Keratinocyte (primary cell): ENCODE data around the gene SPTBN2. TPM values are rescaled to one million over a fixed set of nuclear protein-coding genes. Genes with fewer than 3 reads are reported as not detected.

ENCODE experiments used
- DNase-seq: peaks from one replicate; pipeline ENCODE4 v3.0.0-alpha.2; 2011; ENCODE audit warnings: low read depth, missing footprints, low spot score
- FAIRE-seq: peaks from 2 replicates; lab custom pipeline; 2011; peaks lifted over from hg19 to GRCh38; lab: Jason Lieb, UNC
- H2AFZ ChIP-seq: 2 replicates; pipeline ENCODE4 v1.6.0; 2012; ENCODE audit warnings: low read length, control low read depth, inconsistent platforms; ENCODE audit not compliant: control insufficient read depth
- H3K27ac ChIP-seq: 2 replicates; pipeline ENCODE4 v1.5.1; 2011; ENCODE audit warnings: low read length; ENCODE audit not compliant: control insufficient read depth, insufficient read depth
- H3K27me3 ChIP-seq: 3 replicates; pipeline ENCODE4 v1.6.0; 2011; ENCODE audit warnings: low read length; ENCODE audit not compliant: control insufficient read depth, insufficient read depth; ENCODE audit errors: extremely low read depth
- H3K36me3 ChIP-seq, 2 experiments: 2 replicates in 1 of 2; 3 replicates in 1 of 2; pipeline ENCODE4 v1.5.1; 2011; ENCODE audit warnings: low read length in 2 of 2, mild to moderate bottlenecking in 1 of 2; ENCODE audit not compliant: control insufficient read depth in 2 of 2, insufficient read depth in 2 of 2; ENCODE audit errors: extremely low read depth in 1 of 2
- H3K4me1 ChIP-seq: 3 replicates; pipeline ENCODE4 v1.5.1; 2011; ENCODE audit warnings: low read length; ENCODE audit not compliant: control insufficient read depth, insufficient read depth; ENCODE audit errors: extremely low read depth
- H3K4me2 ChIP-seq: 3 replicates; pipeline ENCODE4 v1.6.0; 2011; ENCODE audit warnings: low read depth, low read length; ENCODE audit not compliant: control insufficient read depth, insufficient read depth; ENCODE audit errors: extremely low read depth
- H3K4me3 ChIP-seq, 3 experiments: fragments of 200-600 bp in 1 of 3; sonication (generic) in 1 of 3; 2 replicates in 2 of 3; 3 replicates in 1 of 3; pipeline ENCODE4 v1.5.1; 2011 to 2016; ENCODE audit warnings: low read length in 3 of 3, mild to moderate bottlenecking in 3 of 3, control low read depth in 2 of 3, inconsistent platforms in 1 of 3, low read depth in 1 of 3, mixed read lengths in 1 of 3, mixed run types in 1 of 3, moderate library complexity in 1 of 3; ENCODE audit not compliant: control insufficient read depth in 2 of 3, insufficient read depth in 2 of 3; ENCODE audit errors: extremely low read depth in 1 of 3
- H3K79me2 ChIP-seq: 2 replicates; pipeline ENCODE4 v1.6.0; 2012; ENCODE audit warnings: low read length; ENCODE audit not compliant: control insufficient read depth, insufficient read depth
- H3K9ac ChIP-seq: 3 replicates; pipeline ENCODE4 v1.6.0; 2011; ENCODE audit warnings: low read length; ENCODE audit not compliant: control insufficient read depth, insufficient read depth; ENCODE audit errors: extremely low read depth
- H3K9me1 ChIP-seq: 3 replicates; pipeline ENCODE4 v1.6.0; 2011; ENCODE audit warnings: low read length; ENCODE audit not compliant: control insufficient read depth, insufficient read depth; ENCODE audit errors: extremely low read depth
- H3K9me3 ChIP-seq: 2 replicates; pipeline ENCODE4 v1.5.1; 2012; ENCODE audit warnings: low read depth, low read length; ENCODE audit not compliant: control insufficient read depth
- H4K20me1 ChIP-seq: 3 replicates; pipeline ENCODE4 v1.6.0; 2011; ENCODE audit warnings: low read length; ENCODE audit not compliant: control insufficient read depth, insufficient read depth; ENCODE audit errors: extremely low read depth
- EZH2 ChIP-seq: IDR thresholded peaks from one replicate; pipeline ENCODE4 v1.6.1; 2012; ENCODE audit warnings: inconsistent platforms, mild to moderate bottlenecking, low read length, moderate library complexity
- dilution Hi-C: fragments of 300-500 bp; cut with MboI; formaldehyde crosslinking; loops from one replicate; pipeline ENCODE4 v1.7.0; 2020; ENCODE audit warnings: low sequenced_read_pairs; ENCODE audit not compliant: extremely low pct_ligation_motif_present
- polyA plus RNA-seq, 5 experiments: library from polyadenylated mRNA; depleted of rRNA in 3 of 5; stranded (reverse) in 3 of 5; stranded (forward) in 1 of 5; unstranded in 1 of 5; fragments of >200 nt; gene quantifications; 1 replicate in 1 of 5; 2 replicates in 3 of 5; 3 replicates in 1 of 5; pipeline versions ENCODE4 v1.2.1 to v1.2.3, GENCODE V29; 2011 to 2012; ENCODE audit warnings: missing spikeins in 2 of 5, low read depth in 1 of 5, low replicate concordance in 1 of 5
- TF ChIP-seq, protein P1 (sequence below), 3 experiments: IDR thresholded peaks in 1 of 3; conservative IDR thresholded peaks in 1 of 3; optimal IDR thresholded peaks in 1 of 3; 2 replicates in 2 of 3; 3 replicates in 1 of 3; pipeline versions ENCODE3 to v1.5.1; 2011; ENCODE audit warnings: low read length in 3 of 3, mild to moderate bottlenecking in 3 of 3, moderate library complexity in 2 of 3, control low read depth in 1 of 3, inconsistent platforms in 1 of 3; ENCODE audit not compliant: insufficient read depth in 2 of 3; ENCODE audit errors: extremely low read depth in 1 of 3

SPTBN2 gene
- polyA plus RNA-seq, 1 donor (not counting 4 experiments of a cell fraction or from before 2014, with no cell fraction given) = 7.8 TPM

DNA sequence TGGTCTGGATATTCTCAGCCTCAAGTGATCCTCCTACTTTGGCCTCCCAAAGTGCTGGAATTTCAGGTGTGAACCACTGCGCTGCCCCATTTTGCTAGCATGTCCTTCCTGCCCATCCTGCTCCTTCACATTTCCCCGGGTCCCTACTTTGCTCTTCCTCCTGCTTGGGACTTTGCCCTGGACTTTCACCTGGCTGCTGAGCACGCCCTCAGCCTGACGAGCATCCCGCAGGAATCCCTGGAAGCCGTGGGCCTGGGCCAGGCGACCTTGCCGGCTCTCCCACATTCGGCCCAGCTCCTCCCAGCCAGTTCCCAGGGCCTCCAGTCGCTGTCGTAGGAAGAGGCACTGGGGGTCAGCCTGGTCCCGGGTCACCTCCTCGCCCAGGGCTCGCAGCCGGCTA is 28.7 kb downstream of the SPTBN2 start:
- peaks cover 19 to 27% of the 10 kb centered on the region in 2 experiments for H3K36me3 ChIP-seq
- FAIRE-seq (no peak), DNase-seq (no peak)
- H3K4me1 ChIP-seq = peaks cover 8% of the 10 kb centered on the region
- no peak overlapping the region for H3K9ac ChIP-seq
- no peaks in the 10 kb centered on the region for H3K9me3 ChIP-seq
- no peak overlapping the region for H3K27ac ChIP-seq
- H3K9me1 ChIP-seq = no peaks in the 10 kb centered on the region
- H2AFZ ChIP-seq = no peak overlapping the region
- dilution Hi-C loops = no loop called here
- H3K4me3 ChIP-seq = no peak overlapping the region
- TF ChIP-seq, protein P1, sequence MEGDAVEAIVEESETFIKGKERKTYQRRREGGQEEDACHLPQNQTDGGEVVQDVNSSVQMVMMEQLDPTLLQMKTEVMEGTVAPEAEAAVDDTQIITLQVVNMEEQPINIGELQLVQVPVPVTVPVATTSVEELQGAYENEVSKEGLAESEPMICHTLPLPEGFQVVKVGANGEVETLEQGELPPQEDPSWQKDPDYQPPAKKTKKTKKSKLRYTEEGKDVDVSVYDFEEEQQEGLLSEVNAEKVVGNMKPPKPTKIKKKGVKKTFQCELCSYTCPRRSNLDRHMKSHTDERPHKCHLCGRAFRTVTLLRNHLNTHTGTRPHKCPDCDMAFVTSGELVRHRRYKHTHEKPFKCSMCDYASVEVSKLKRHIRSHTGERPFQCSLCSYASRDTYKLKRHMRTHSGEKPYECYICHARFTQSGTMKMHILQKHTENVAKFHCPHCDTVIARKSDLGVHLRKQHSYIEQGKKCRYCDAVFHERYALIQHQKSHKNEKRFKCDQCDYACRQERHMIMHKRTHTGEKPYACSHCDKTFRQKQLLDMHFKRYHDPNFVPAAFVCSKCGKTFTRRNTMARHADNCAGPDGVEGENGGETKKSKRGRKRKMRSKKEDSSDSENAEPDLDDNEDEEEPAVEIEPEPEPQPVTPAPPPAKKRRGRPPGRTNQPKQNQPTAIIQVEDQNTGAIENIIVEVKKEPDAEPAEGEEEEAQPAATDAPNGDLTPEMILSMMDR (optimal IDR thresholded peaks at IDR 0.05 in 1 of 3, IDR thresholded peaks at IDR 0.05 in 1 of 3, conservative IDR thresholded peaks at IDR 0.05 in 1 of 3; ENCODE audit: extremely low read depth in 1 of 3, insufficient read depth in 2 of 3, low read length in 3 of 3) = no peak
- TF ChIP-seq EZH2 = no peak
- no peaks in the 10 kb centered on the region for H3K79me2 ChIP-seq
- H3K4me2 ChIP-seq = no peak overlapping the region
- H3K27me3 ChIP-seq = no peaks in the 10 kb centered on the region
- no peaks in the 10 kb centered on the region for H4K20me1 ChIP-seq

DNA sequence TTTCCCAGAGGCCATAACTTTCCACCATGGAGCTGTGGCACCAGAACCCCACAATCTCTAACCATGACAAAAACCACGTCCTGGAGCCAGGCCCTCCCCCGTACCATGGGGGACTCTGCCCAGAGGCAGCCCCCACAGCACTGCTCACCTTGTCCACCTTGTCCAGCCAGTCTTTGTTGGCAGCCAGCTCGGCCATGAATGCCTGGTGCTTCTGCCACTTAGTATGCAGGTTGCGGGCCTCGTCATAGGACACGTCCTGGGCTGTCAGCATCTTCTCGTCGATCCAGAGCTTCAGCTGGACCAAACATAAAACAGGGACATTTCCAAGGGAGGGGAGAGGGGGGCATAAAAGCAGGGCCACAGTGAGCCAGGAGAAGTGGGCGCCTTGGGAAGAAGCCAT is 30.5 kb downstream of the SPTBN2 start:
- H3K27ac ChIP-seq = no peak overlapping the region

More for the DNA sequence above, 30.5 kb downstream of the SPTBN2 start:
- Histone ChIP-seq H3K9me3 (no peaks in the 10 kb centered on the region), H3K4me1 (peaks cover 10% of the 10 kb centered on the region), H2AFZ (no peak overlapping the region), H3K9ac (no peak overlapping the region), H3K79me2 (no peaks in the 10 kb centered on the region), H3K4me3 (no peak overlapping the region), H3K4me2 (no peak overlapping the region), H3K27me3 (no peaks in the 10 kb centered on the region), H4K20me1 (no peaks in the 10 kb centered on the region), H3K9me1 (no peaks in the 10 kb centered on the region), H3K36me3 (peaks cover 23 to 35% of the 10 kb centered on the region in 2 experiments)
- no peak for DNase-seq
- TF ChIP-seq EZH2 = no peak
- TF ChIP-seq, protein P1 (optimal IDR thresholded peaks at IDR 0.05 in 1 of 3, IDR thresholded peaks at IDR 0.05 in 1 of 3, conservative IDR thresholded peaks at IDR 0.05 in 1 of 3; ENCODE audit: extremely low read depth in 1 of 3, insufficient read depth in 2 of 3, low read length in 3 of 3) = no peak
- dilution Hi-C loops = loop anchor here (25.0 kb wide), 1 partner anchor 89 kb away; no protein-coding TSS in a partner anchor
- no peak for FAIRE-seq
